GM18951 (cell line): ENCODE measurements around the gene COPA.
"Not testable (repeated sequence)": the region's sequence is repeated elsewhere in the genome, so short reads cannot be mapped to it uniquely, and the experiment has no call there.

Experiments
- POLR2A ChIP-seq: IDR thresholded peaks from 4 replicates; pipeline ENCODE4 v1.6.1; 2011; ENCODE audit warnings: mild to moderate bottlenecking; ENCODE audit not compliant: insufficient read length, insufficient read depth; ENCODE audit errors: extremely low read depth
- in situ Hi-C: fragments of 300-500 bp; cut with MboI; formaldehyde crosslinking; loops from one replicate; pipeline ENCODE4 v1.12.0; 2022; ENCODE audit warnings: low sequenced_read_pairs, mixed read lengths, inconsistent platforms; ENCODE audit not compliant: unreplicated experiment

The COPA gene

GRCh38 chr1:160293020-160293968 lies 49.8 kb downstream of the COPA start:
- in situ Hi-C loops = no loop called here
- TF ChIP-seq POLR2A = no peak

- TF ChIP-seq POLR2A = no peak
- in situ Hi-C loops = no loop called here
Measured at GRCh38 chr1:160291248-160292220, 51.5 kb downstream of the COPA start.

- in situ Hi-C loops = not testable (repeated sequence)
Measured at GRCh38 chr1:160287769-160288168, 55.3 kb downstream of the COPA start.

- no peak for TF ChIP-seq POLR2A
- in situ Hi-C loops = no loop called here
Measured at GRCh38 chr1:160285506-160285905, 57.5 kb downstream of the COPA start.

GRCh38 chr1:160284782-160285344 lies 58.2 kb downstream of the COPA start, which contains the start of gene PEX19:
TSS of gene PEX19 (minus strand) at chr1:160285133. CDS start at chr1:160285124, 9 bp downstream.
- TF ChIP-seq POLR2A = peak; percentile 83
- in situ Hi-C loops = no loop called here

- in situ Hi-C loops = no loop called here
Measured at GRCh38 chr1:160284220-160284781, 58.7 kb downstream of the COPA start.

GRCh38 chr1:160282807-160283206 lies 60.2 kb downstream of the COPA start:
- in situ Hi-C loops = no loop called here
- no peak for TF ChIP-seq POLR2A

More at GRCh38 chr1:160284220-160284781, 58.7 kb downstream of the COPA start:
- no peak for TF ChIP-seq POLR2A

- in situ Hi-C loops = no loop called here
- TF ChIP-seq POLR2A = no peak
Measured at GRCh38 chr1:160277987-160278386, 65.1 kb downstream of the COPA start.

GRCh38 chr1:160277330-160277729 lies 65.7 kb downstream of the COPA start:
- no peak for TF ChIP-seq POLR2A
- in situ Hi-C loops = no loop called here

- no peak for TF ChIP-seq POLR2A
- in situ Hi-C loops = no loop called here
Measured at GRCh38 chr1:160271025-160271424, 72.0 kb downstream of the COPA start.

GRCh38 chr1:160267284-160267991 lies 75.6 kb downstream of the COPA start:
- TF ChIP-seq POLR2A = no peak
- in situ Hi-C loops = no loop called here

GRCh38 chr1:160264795-160265307 lies 78.2 kb downstream of the COPA start:
- in situ Hi-C loops = no loop called here
- no peak for TF ChIP-seq POLR2A
